GM23248 (cell line): ENCODE results near the gene SKAP2.

ENCODE experiments used
- EZH2 ChIP-seq: fragments of 200-600 bp; sonication (generic); IDR thresholded peaks from 2 replicates; pipeline ENCODE4 v1.6.1; 2018; ENCODE audit warnings: antibody characterized with exemption, mild to moderate bottlenecking; ENCODE audit not compliant: insufficient read depth, poor library complexity, severe bottlenecking
- EZH2phosphoT487 ChIP-seq: fragments of 200-600 bp; sonication (generic); IDR thresholded peaks from 2 replicates; pipeline ENCODE4 v1.6.1; 2018; ENCODE audit warnings: antibody characterized with exemption, moderate library complexity, mild to moderate bottlenecking, low read depth; ENCODE audit not compliant: insufficient read depth

DNA sequence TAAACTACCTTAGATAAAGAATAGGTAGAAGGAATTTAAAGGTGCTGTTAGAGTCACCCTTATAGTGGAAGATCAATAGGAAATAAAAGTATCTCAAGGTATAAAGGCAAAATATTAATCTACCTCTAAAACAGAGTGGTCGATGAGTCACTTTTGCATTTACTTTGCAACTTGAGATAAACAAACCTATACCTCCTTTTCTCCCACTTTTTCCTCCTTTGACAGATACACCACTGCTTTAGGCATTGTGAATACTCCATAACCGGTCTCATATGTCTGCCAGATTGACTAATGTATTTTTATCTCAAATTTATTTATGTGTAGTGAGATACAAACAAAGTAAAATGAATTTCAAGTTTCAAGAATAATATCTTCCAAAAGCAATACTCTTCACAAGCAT is 193.5 kb downstream of the SKAP2 start:
- TF ChIP-seq EZH2 (no peak), EZH2phosphoT487 (no peak)
